OCI-LY1 (cell line): ENCODE data around the gene MAPT.

Experiments
- H2AFZ ChIP-seq: fragments of 200-600 bp; sonication (generic), shearing (Covaris generic); 2 replicates; pipeline ENCODE4 v1.6.0; 2014; ENCODE audit warnings: antibody characterized with exemption, mild to moderate bottlenecking, low read length
- H3F3A ChIP-seq: fragments of 200-600 bp; sonication (generic), shearing (Covaris generic); 2 replicates; pipeline ENCODE4 v1.6.0; 2014; ENCODE audit warnings: mild to moderate bottlenecking, antibody characterized with exemption, low read length, moderate library complexity; ENCODE audit not compliant: insufficient read depth
- H3K27ac ChIP-seq: fragments of 200-600 bp; sonication (generic); 2 replicates; pipeline ENCODE4 v1.5.1; 2014; ENCODE audit warnings: low read length, mixed run types, mild to moderate bottlenecking, low read depth; ENCODE audit not compliant: poor library complexity, severe bottlenecking
- H3K27me3 ChIP-seq: fragments of 200-600 bp; sonication (generic); 2 replicates; pipeline ENCODE4 v1.6.0; 2014; ENCODE audit warnings: antibody characterized with exemption, mild to moderate bottlenecking, low read length, moderate library complexity; ENCODE audit not compliant: insufficient read depth
- H3K36me3 ChIP-seq: fragments of 200-600 bp; sonication (generic); 2 replicates; pipeline ENCODE4 v1.6.1; 2014; ENCODE audit warnings: mild to moderate bottlenecking, antibody characterized with exemption, low read length, moderate library complexity, mixed read lengths; ENCODE audit not compliant: insufficient read depth
- H3K4me1 ChIP-seq: fragments of 200-600 bp; sonication (generic); 2 replicates; pipeline ENCODE4 v1.5.1; 2014; ENCODE audit warnings: mild to moderate bottlenecking, low read length, moderate library complexity; ENCODE audit not compliant: insufficient read depth, severe bottlenecking
- H3K4me2 ChIP-seq: fragments of 200-600 bp; sonication (generic), shearing (Covaris generic); 2 replicates; pipeline ENCODE4 v1.6.1; 2014; ENCODE audit warnings: low read length
- H3K4me3 ChIP-seq: fragments of 200-600 bp; sonication (generic); 2 replicates; pipeline ENCODE4 v1.5.1; 2014; ENCODE audit warnings: low read length, low read depth, mild to moderate bottlenecking, mixed read lengths; ENCODE audit not compliant: poor library complexity, severe bottlenecking
- H3K79me2 ChIP-seq: fragments of 200-600 bp; shearing (Covaris generic); 2 replicates; pipeline ENCODE4 v1.6.1; 2016; ENCODE audit warnings: mixed run types, low read length, mixed read lengths; ENCODE audit not compliant: insufficient read depth
- H3K9ac ChIP-seq: fragments of 200-600 bp; sonication (generic), shearing (Covaris generic); 2 replicates; pipeline ENCODE4 v1.6.1; 2014; ENCODE audit warnings: mild to moderate bottlenecking, low read length, mixed read lengths
- H3K9me2 ChIP-seq: fragments of 200-600 bp; sonication (generic), shearing (Covaris generic); 2 replicates; pipeline ENCODE4 v1.6.1; 2014; ENCODE audit warnings: low read depth, mild to moderate bottlenecking, low read length, mixed read lengths
- H3K9me3 ChIP-seq: fragments of 200-600 bp; shearing (Covaris generic); 2 replicates; pipeline ENCODE4 v1.6.1; 2014; ENCODE audit warnings: low read length, mixed read lengths
- H4K20me1 ChIP-seq: fragments of 200-600 bp; sonication (generic), shearing (Covaris generic); 2 replicates; pipeline ENCODE4 v1.6.0; 2016; ENCODE audit warnings: mild to moderate bottlenecking, low read length; ENCODE audit not compliant: insufficient read depth
- CTCF ChIP-seq: fragments of 200-600 bp; sonication (generic), shearing (Covaris generic); IDR thresholded peaks from 2 replicates; pipeline ENCODE4 v1.5.1; 2017; ENCODE audit warnings: mild to moderate bottlenecking, antibody characterized with exemption, low read length, moderate library complexity, mixed read lengths
- EZH2 ChIP-seq: fragments of 200-600 bp; sonication (generic), shearing (Covaris generic); IDR thresholded peaks from 2 replicates; pipeline ENCODE4 v1.8.0; 2017; ENCODE audit warnings: borderline replicate concordance, mixed run types, mild to moderate bottlenecking, antibody characterized with exemption, low read length, moderate library complexity, mixed read lengths

MAPT gene

DNA sequence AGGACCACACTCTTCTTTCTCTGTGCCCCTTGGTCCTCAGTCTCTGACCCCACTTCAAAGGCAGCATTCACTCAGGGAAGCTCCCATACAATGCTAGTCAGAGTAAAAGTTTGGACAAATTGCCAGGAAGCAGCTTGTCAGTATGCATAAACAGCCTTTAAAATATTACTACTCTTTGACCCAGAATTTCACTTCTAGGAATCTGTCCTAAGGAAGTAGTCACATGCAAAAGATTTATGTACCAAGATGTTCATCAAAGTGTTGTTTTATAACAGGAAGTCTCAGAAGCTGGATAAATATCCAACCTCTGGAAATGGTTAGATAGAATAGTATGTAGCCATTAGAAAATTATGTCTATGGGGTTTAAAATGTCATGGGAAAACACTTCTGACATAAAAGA is 31.0 kb downstream of the MAPT start:
- Histone ChIP-seq H2AFZ (no peak overlapping the region), H3K79me2 (no peaks in the 10 kb centered on the region), H3K36me3 (no peaks in the 10 kb centered on the region), H3K27me3 (peaks cover 4% of the 10 kb centered on the region; the same call in 1 of the 2 replicates), H3K4me2 (no peak overlapping the region), H3K27ac (no peak overlapping the region), H3K9ac (no peak overlapping the region), H3K9me2 (no peaks in the 10 kb centered on the region), H3F3A (no peaks in the 10 kb centered on the region), H4K20me1 (no peaks in the 10 kb centered on the region), H3K9me3 (no peaks in the 10 kb centered on the region), H3K4me1 (no peaks in the 10 kb centered on the region), H3K4me3 (no peak overlapping the region)
- TF ChIP-seq EZH2 (no peak), CTCF (no peak)

- Histone ChIP-seq H3F3A (no peaks in the 10 kb centered on the region), H3K4me1 (no peaks in the 10 kb centered on the region), H3K4me3 (no peak overlapping the region), H3K27me3 (peaks cover 4% of the 10 kb centered on the region; the same call in 1 of the 2 replicates), H3K27ac (no peak overlapping the region), H3K9me3 (no peaks in the 10 kb centered on the region), H4K20me1 (no peaks in the 10 kb centered on the region), H3K4me2 (no peak overlapping the region), H2AFZ (no peak overlapping the region), H3K79me2 (no peaks in the 10 kb centered on the region), H3K36me3 (no peaks in the 10 kb centered on the region), H3K9ac (no peak overlapping the region), H3K9me2 (no peaks in the 10 kb centered on the region)
- no peak for TF ChIP-seq EZH2
- TF ChIP-seq CTCF = no peak
Measured at GRCh38 chr17:45927247-45927646, 32.9 kb downstream of the MAPT start.

- H3K27ac ChIP-seq = no peak overlapping the region
- no peak for TF ChIP-seq CTCF
- no peak for TF ChIP-seq EZH2
- H3K27me3 ChIP-seq = peaks cover 4% of the 10 kb centered on the region; the same call in 1 of the 2 replicates
- no peaks in the 10 kb centered on the region for H3K9me3 ChIP-seq
- H3K9ac ChIP-seq = no peak overlapping the region
- no peak overlapping the region for H3K4me2 ChIP-seq
- H3K4me1 ChIP-seq = no peaks in the 10 kb centered on the region
- H3K79me2 ChIP-seq = no peaks in the 10 kb centered on the region
- H2AFZ ChIP-seq = no peak overlapping the region
- H3K36me3 ChIP-seq = no peaks in the 10 kb centered on the region
- no peaks in the 10 kb centered on the region for H4K20me1 ChIP-seq
- H3K9me2 ChIP-seq = no peaks in the 10 kb centered on the region
- H3K4me3 ChIP-seq = no peak overlapping the region
- no peaks in the 10 kb centered on the region for H3F3A ChIP-seq
Measured at GRCh38 chr17:45929344-45929743, 35.0 kb downstream of the MAPT start.
